A673 (cell line): Measurements from ENCODE around the gene CRACR2B. TPM values are rescaled to one million over a fixed set of nuclear protein-coding genes. Genes with fewer than 3 reads are reported as not detected.

Experiments
- BruUV-seq: library from RNA; stranded (reverse); fragments of 400-500 nt; replicated peaks from 2 replicates; lab custom pipeline; 2021; lab: Mats Ljungman, UMichigan
- CTCF ChIA-PET: fragments of 300-600 bp; sonication (Branson Sonifier 250); formaldehyde crosslinking; loops from one replicate; lab custom pipeline; 2022; ENCODE audit warnings: antibody characterized with exemption; lab: Charles Lee
- POLR2A ChIA-PET: fragments of 300-600 bp; sonication (Branson Sonifier 250); formaldehyde crosslinking; loops from one replicate; lab custom pipeline; 2022; ENCODE audit warnings: antibody characterized with exemption; ENCODE audit not compliant: low non-redundant PET; lab: Charles Lee
- DNase-seq: peaks from one replicate; pipeline ENCODE4 v3.0.0-alpha.2; 2015; ENCODE audit warnings: low spot score
- H3K27ac ChIP-seq: fragments of 200-600 bp; sonication (generic); 2 replicates; pipeline ENCODE4 v1.5.1; 2016; ENCODE audit warnings: mixed run types, low read depth, mild to moderate bottlenecking, mixed read lengths, antibody characterized with exemption, low read length; ENCODE audit not compliant: poor library complexity, severe bottlenecking
- H3K27me3 ChIP-seq: fragments of 200-600 bp; sonication (generic); replicated peaks from 2 replicates; pipeline ENCODE4 v1.6.1; 2017; ENCODE audit warnings: mixed run types, low read depth, mild to moderate bottlenecking, mixed read lengths, antibody characterized with exemption, low read length; ENCODE audit not compliant: insufficient read depth, poor library complexity
- H3K36me3 ChIP-seq: fragments of 200-600 bp; sonication (generic); 2 replicates; pipeline ENCODE4 v1.6.1; 2016; ENCODE audit warnings: mixed run types, mild to moderate bottlenecking, mixed read lengths, antibody characterized with exemption, low read length; ENCODE audit not compliant: insufficient read depth, poor library complexity, severe bottlenecking
- H3K4me1 ChIP-seq: fragments of 200-600 bp; sonication (generic); 2 replicates; pipeline ENCODE4 v1.6.1; 2017; ENCODE audit warnings: mixed run types, mild to moderate bottlenecking, mixed read lengths, antibody characterized with exemption, low read length; ENCODE audit not compliant: insufficient read depth, poor library complexity, severe bottlenecking
- H3K4me3 ChIP-seq: fragments of 200-600 bp; sonication (generic); 2 replicates; pipeline ENCODE4 v1.5.1; 2016; ENCODE audit warnings: low read depth, mixed run types, mild to moderate bottlenecking, mixed read lengths, low read length; ENCODE audit not compliant: poor library complexity, severe bottlenecking
- H3K9me3 ChIP-seq: fragments of 200-600 bp; sonication (generic); 2 replicates; pipeline ENCODE4 v1.6.1; 2016; ENCODE audit warnings: mixed run types, low read depth, mild to moderate bottlenecking, mixed read lengths, antibody characterized with exemption, low read length; ENCODE audit not compliant: poor library complexity, severe bottlenecking
- CTCF ChIP-seq: fragments of 300-800, 200-600 bp; sonication (generic); conservative IDR thresholded peaks from 2 replicates; pipeline ENCODE4 v1.5.1; 2017; ENCODE audit warnings: low read depth, mild to moderate bottlenecking, antibody characterized with exemption, low read length, moderate library complexity, mixed read lengths
- EZH2 ChIP-seq: fragments of 200-600 bp; sonication (generic); IDR thresholded peaks from 2 replicates; pipeline ENCODE4 v1.6.1; 2017; ENCODE audit warnings: borderline replicate concordance, low read depth, mild to moderate bottlenecking, mixed read lengths, antibody characterized with exemption, low read length; ENCODE audit not compliant: poor library complexity, severe bottlenecking
- intact Hi-C: fragments of 100-400 bp; cut with micrococcal nuclease; formaldehyde crosslinking; loops from one replicate; pipeline ENCODE4 v1.10.0; 2022; ENCODE audit not compliant: unreplicated experiment
- total RNA-seq: library from RNA; stranded (reverse); gene quantifications from 2 replicates; pipeline ENCODE4 v1.2.3, GENCODE V29; 2021

The CRACR2B gene
- total RNA-seq, 1 experiment from 2014 or later = 1.1 TPM

- no peaks in the 10 kb centered on the region for H3K9me3 ChIP-seq
- DNase-seq = no peak
- ChIA-PET POLR2A (no interaction called here), CTCF (no interaction called here)
- no peak overlapping the region for H3K4me3 ChIP-seq
- H3K36me3 ChIP-seq = no peaks in the 10 kb centered on the region
- intact Hi-C loops = no loop called here
- TF ChIP-seq EZH2 = no peak
- no peak for TF ChIP-seq CTCF
- H3K27me3 ChIP-seq = no peaks in the 10 kb centered on the region
- H3K4me1 ChIP-seq = no peaks in the 10 kb centered on the region
- no TSS peak for BruUV-seq
- H3K27ac ChIP-seq = no peak overlapping the region
Observed at GRCh38 chr11:782264-783174, 45.2 kb upstream of the CRACR2B start.

- TF ChIP-seq CTCF = peak; percentile 89
- no peak for TF ChIP-seq EZH2
- CTCF ChIA-PET = interaction anchor here (0.5 to 0.8 kb wide), 2 partner anchors 13 to 256 kb away, joined by 3 read pairs; no protein-coding TSS in a partner anchor
- Histone ChIP-seq H3K36me3 (no peaks in the 10 kb centered on the region), H3K9me3 (no peaks in the 10 kb centered on the region), H3K27ac (peak overlapping the region; percentile 39), H3K4me1 (no peaks in the 10 kb centered on the region), H3K27me3 (no peaks in the 10 kb centered on the region), H3K4me3 (no peak overlapping the region)
- intact Hi-C loops = no loop called here
- no TSS peak for BruUV-seq
- POLR2A ChIA-PET = interaction anchor here (0.7 kb wide), 2 partner anchors 19 to 70 kb away, joined by 4 to 6 read pairs; no protein-coding TSS in a partner anchor
- DNase-seq = peak; percentile 85
Observed at GRCh38 chr11:783581-784015, 44.1 kb upstream of the CRACR2B start.

- no peaks in the 10 kb centered on the region for H3K36me3 ChIP-seq
- intact Hi-C loops = no loop called here
- no peak for DNase-seq
- H3K4me1 ChIP-seq = peaks cover 3% of the 10 kb centered on the region
- H3K4me3 ChIP-seq = no peak overlapping the region
- no peaks in the 10 kb centered on the region for H3K9me3 ChIP-seq
- CTCF ChIA-PET = no interaction called here
- TF ChIP-seq CTCF (no peak), EZH2 (no peak)
- H3K27ac ChIP-seq = no peak overlapping the region
- H3K27me3 ChIP-seq = no peaks in the 10 kb centered on the region
- POLR2A ChIA-PET = no interaction called here
- no TSS peak for BruUV-seq
Observed at GRCh38 chr11:786235-787083, 41.3 kb upstream of the CRACR2B start.
